DMS153 treated with DMSO at 0.1 percent for 48 hours (cell line): ENCODE measurements around the gene PLXNB3.
A peak's percentile ranks its signal among the peaks of the same experiment; 100 is the strongest.
"Not testable (repeated sequence)": the region's sequence is repeated elsewhere in the genome, so short reads cannot be mapped to it uniquely, and the experiment has no call there.

Source experiments
- DNase-seq: peaks from one replicate; lab custom pipeline; 2025; ENCODE audit not compliant: unreplicated experiment; lab: John Stamatoyannopoulos, UW

PLXNB3 gene

DNA sequence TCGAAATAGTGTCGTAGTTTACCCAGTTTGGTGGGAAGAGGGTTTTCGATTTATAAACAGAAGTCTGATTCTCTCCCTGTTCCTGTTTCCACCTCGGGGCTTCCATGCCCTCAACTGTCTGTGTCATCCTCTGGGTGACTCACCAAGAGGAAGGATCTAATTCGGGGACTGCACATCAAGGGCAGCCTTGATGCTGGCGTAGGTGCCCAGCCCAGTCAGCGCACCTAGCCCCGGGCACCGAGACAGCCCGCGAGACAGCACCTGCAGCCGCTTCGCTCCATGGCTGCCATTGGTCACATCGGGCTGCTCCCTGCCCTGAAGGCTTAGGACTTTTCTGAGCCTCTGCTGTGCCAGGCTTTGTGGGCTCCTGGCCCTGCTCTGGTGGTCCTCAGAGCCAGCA lies 31.6 kb upstream of the PLXNB3 start:
- DNase-seq = no peak

DNA sequence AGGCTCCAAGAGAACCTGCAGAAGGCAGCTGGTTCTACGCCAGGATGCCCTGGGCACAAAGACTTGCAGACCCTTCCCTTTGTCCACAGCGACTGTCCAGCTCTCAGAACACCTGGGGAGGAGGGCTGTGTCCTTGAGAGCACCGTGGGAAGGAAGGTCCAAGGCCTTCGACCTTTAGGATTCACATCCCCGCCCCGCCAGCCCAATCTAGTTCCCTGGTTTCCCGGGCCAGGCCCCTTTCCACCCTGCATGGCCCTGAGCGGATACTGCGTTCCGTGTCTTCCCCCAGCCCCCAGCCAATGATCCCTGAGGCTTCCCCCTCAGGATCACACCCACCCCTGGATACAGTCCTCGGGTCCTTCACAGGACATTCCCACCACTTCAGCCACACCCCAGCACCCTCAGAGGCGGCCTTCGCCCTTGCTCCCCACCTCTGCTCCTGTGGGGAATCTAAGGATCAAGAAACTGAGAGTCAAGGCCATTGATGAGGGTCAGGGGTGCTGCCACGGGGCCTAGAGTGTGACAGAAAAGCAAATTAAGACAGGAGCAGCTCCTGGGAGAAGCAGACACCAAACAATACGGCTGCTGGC lies 30.3 kb upstream of the PLXNB3 start:
- DNase-seq = no peak

DNA sequence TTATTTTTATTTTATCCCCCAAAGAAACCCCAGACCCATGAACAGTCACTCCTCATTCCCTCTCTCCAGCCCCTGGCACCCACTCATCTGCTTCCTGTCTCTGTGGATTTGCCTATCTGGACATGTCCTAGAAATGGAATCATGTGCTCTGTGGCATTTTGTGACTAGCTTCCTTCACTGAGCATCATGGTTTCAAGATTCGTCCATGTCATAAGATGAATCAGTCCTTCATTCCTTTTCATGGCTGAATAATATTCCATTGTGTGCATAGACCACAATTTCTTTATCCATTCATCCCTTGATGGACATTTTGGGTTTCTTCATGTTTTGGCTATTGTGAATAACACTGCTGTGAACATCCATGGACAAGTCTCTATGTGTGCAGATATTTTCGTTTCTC lies 29.2 kb upstream of the PLXNB3 start:
- no peak for DNase-seq

DNA sequence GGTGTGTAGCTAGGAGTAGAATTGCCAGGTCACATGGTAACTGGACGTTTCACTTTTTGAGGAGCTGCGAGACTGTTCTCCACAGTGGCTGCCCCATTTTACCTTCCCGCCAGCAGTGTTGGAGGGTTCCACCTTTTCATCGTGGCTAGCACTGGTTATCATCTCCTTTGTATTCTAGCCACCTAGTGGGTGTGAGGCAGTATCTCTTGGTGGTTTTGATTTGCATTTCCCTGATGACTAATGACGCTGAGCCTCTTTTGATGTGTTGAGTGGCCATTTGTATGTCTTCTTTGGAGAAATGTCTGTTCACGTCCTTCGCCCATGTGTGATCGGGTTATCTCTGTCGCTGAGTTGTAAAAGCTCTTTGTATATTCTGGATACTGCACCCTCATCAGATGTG lies 28.8 kb upstream of the PLXNB3 start:
- DNase-seq = no peak

DNA sequence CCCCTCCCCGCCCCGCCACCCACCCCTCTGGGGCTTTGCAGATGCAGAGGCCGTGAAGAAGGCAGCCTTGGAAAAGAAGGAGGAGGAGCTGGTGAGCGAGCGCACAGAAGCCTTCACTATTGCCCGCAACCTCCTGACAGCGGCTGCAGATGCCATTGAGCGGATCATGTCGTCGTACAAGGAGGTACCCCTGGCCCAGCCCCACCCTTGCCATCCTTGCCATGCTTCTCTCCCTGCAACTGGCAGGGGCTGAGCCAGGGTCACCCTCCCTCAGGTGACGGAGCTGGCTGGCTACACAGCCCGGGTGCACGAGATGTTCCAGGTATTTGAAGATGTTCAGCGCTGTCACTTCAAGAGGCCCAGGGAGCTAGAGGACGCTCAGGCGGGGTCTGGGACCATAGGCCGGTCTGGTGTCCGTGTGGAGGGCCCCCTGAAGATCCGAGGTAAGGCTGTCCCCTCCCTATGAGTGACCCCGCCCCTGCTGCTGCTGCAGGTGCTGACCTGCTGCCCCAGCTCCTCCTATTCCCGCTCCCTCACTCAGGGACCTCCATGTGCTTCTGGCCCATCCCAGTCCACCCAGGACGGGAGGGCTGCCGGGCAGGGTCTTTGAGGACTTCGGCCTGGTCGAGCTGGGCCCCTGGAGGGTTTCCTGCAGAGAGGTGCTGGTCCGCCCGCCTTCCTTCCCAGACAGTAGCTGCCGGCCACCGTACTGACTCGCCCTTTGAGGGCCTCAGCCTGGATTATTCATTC lies 27.8 kb upstream of the PLXNB3 start:
- DNase-seq = no peak

DNA sequence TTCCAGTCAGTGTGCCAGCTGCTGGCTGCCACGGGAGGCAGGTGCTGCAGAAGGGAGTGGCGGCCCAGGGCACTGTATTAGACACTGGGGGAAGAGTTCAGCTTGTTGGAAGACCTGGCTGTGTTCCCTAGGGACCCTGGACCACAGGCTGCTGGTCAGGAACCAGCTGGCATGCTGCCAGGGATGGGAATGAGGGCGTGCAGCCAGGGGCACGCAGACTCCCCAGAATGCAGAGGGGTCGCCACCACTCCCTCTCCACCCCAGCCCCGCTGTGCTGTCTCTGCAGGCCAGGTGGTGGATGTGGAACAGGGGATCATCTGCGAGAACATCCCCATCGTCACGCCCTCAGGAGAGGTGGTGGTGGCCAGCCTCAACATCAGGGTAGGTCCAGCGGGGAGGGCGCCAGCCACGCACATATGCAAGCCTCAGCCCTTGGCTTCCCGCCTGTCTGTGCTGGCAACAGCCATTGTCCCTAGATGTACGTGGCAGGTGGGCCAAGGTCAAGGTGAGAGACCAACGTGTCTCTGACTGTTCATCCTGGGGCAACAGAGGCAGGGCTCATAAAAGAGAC lies 27.1 kb upstream of the PLXNB3 start:
- DNase-seq = no peak

DNA sequence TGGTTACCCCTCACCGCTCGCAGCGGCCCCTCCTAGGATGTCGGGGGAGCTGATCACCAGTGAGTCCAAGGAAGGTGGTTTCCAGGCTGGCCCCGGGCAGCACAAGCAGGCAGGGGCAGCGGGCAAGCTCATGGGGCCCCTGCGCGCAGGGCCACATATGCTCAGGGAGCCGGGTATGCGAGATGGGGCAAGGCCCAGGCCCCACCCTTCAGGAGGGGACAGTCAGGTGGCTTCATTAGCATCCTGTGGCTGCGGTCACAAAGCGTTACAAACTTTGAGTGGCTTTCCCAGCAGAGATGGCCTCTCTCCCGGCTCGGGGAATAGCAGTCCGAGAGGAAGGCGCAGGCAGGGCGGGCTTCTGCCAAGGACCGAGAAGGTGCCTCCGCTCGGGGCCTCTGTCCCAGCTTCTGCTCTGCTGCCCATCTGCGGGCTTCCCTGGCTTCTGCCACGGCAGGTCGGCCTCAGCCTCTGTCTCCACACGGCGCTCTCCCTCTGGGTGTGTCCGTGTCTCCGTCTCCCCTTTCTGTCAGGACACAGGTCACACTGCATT lies 25.9 kb upstream of the PLXNB3 start:
- no peak for DNase-seq

DNA sequence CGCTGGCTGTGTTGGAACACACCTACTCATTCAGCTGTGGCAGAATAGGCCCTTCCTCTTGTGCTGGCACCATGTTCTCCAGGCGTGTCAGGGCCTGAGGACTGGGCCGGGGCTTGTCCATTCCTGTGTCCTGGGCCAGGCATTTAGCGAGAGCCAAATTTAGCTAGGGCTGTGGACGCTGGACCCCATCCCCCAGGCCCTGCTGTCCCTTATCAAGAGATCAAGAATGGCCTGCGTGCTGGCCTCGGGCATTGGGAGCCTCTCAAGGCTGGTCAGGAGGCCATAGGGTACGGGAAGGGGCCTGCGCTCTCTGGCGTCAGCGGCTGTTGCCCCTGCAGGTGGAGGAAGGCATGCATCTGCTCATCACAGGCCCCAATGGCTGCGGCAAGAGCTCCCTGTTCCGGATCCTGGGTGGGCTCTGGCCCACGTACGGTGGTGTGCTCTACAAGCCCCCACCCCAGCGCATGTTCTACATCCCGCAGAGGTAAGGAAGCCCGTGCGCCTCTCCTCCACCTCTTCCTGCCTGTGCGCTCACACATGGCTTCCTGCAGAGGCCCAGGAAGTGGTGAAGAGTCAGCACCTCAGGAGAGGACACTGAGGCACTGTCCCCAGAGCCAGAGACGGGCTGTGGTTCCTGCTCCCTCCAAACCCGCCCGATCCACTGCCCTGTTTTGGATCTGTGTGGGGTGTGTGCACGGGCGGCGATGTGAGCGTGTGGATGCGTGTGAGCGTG lies 24.1 kb upstream of the PLXNB3 start:
- DNase-seq = no peak

DNA sequence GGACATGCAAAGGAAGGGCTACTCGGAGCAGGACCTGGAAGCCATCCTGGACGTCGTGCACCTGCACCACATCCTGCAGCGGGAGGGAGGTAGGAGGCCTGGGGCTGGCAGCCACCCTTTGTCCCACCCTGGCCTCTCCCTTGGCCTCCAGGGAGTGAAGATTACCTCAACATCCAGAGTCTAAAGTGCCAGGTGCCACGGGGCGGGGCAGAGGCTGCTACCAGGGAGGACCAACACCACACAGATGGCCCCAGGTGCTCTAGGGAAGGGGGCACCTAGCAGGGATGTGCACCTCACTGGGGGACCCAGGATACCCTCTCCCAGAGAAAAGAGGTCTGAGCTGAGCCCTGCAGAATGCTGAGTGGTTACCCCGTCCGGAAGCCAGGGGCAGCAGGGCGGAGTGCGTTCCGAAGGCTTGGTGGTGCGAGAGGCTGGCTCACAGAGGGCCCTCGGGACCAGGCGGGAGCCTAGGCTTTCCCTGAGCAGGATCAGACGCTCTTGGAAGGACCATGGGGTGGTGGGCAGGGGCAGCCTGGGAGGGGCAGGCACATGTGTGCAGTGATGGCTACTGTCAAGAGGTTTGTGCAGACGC lies 23.3 kb upstream of the PLXNB3 start:
- DNase-seq = no peak

DNA sequence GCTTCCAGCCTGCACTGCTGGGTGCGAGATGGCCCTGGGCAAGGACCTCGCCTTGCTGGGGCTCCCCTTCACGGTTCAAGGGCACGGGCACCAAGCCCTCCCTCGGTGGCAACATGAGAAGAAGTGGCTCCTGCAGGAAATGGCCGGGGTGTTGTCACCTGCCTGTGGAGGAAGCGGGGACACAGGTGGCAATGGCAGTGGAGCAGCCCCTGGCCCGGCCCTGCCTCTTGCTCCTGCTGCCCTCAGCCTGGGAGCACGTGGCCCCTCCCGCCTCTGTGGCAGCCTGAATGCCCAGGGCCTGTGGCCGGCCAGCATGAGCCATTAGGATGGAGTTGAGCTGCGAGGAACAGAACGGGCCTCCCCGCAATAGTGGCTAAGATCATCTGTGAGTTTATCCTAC lies 22.6 kb upstream of the PLXNB3 start:
- no peak for DNase-seq

DNA sequence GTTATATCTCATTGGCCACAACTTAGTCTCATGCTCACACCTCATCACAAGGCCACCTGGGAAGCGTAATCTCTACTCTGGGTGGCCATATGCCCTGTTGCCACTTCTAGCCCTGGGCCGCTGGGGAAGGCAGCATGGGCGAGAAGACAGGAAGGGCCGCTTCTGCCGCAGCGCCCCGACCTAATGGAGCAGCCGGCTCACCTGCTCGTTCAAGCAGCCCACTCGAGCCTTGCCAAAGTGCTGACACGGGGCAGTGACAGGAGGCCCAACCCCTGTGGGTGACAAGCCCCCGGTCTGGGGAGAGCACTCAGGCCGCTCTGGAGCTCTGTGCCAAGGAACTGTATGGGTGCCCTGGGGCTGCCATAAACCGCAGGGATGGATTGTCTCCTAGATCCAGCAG lies 21.9 kb upstream of the PLXNB3 start:
- not testable (repeated sequence) for DNase-seq

DNA sequence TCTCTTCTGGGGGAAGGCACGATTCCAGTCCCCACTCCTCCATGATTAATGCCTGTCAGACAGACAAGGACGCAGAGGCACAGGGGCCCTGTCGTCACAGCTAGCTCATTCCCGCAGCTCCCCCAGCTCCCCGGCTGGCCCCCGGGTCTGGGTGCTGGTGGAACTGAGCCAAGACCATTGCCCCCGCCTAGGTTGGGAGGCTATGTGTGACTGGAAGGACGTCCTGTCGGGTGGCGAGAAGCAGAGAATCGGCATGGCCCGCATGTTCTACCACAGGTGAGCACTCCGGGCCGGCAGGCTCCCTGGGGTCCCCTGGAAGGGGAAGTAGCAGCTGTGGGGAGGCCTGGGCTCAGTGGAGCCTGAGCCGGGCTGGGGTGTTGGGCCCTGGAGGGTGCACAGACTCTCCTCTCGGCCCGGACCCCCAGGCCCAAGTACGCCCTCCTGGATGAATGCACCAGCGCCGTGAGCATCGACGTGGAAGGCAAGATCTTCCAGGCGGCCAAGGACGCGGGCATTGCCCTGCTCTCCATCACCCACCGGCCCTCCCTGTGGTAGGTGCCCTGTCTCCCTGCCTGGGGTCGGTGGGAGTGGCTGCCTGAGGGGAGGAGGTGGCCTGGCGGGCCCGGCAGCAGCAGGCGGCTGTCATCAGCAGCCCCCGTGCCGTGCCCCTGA lies 21.1 kb upstream of the PLXNB3 start:
- DNase-seq = not testable (repeated sequence)

DNA sequence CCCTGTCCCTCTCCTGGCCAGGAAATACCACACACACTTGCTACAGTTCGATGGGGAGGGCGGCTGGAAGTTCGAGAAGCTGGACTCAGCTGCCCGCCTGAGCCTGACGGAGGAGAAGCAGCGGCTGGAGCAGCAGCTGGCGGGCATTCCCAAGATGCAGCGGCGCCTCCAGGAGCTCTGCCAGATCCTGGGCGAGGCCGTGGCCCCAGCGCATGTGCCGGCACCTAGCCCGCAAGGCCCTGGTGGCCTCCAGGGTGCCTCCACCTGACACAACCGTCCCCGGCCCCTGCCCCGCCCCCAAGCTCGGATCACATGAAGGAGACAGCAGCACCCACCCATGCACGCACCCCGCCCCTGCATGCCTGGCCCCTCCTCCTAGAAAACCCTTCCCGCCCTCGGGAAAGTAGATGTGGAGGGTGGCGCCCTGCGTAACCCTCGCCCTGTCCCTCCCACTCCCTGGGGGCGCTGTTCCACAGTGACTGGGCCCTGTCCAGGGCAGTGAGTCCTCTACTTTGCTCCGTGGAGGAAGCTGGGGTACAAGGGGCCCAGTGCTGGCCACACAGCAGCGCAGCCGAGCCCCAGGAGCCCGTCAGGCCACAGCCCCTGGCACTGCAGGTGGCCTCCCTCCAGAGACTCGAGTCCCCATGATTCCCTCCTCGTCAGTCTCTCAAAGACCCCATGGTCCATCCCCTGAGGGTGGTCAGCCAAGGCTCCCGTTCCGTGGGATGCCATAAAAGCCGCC lies 20.4 kb upstream of the PLXNB3 start:
- peak; percentile 67 for DNase-seq

DNA sequence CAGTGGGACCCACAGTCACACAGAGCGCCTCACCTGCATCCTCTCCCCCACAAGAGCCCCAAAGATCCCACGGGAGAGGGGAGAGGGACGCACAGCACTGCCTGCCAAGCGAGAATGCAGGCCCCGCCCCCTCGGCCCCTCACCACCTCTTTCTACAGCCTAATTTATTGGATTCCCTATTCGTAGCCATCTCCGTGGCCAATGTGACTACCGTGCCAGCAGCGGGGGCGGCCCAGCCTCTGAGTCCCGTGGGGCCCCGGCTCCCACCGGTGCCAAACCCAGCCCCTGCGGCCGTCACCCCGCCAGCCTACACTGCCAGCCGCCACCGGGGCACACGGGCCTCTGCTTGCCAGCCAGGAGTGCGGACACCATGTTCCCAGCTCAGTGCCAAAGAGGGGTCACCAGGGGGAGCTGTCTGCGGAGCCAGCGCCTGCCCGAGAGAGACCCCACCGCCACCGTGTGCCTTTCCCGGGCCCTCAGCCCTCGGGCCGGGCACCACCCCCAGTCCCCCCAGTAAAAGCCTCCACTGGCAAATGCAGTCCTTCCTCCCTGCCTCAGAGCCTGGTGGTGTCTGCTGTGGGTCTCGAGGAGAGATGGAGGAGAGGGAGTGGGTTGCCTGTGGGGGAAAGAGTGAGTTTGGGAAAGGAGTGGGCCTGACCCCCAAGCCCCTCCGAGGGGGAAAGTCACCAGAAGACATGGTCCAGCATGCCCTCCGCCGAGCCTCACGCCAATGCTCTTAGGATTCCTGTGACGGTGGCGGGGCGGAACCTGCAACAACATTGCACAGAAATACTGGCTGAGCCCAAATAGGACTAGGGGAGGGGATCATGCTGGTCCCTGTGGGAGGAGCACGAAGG lies 19.6 kb upstream of the PLXNB3 start:
- peak; percentile 20 for DNase-seq

DNA sequence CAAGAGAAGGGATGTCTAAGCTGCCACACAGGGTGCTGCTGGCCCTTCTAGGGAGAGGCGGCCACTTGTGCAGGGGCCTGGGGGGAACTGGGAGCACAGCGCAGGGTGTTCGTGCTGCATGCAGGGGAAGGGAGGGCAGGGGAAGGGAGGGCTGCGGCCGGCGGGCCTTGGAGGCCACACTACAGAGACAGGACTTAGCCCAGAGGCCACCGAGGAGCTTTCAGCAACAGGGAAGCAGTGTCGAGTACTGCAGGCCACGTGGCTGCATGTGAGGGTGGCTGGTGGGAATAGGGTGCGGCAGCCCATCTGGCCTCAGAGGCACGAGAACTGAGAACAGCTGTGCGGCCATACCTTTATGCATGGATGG lies 19.0 kb upstream of the PLXNB3 start:
- not testable (repeated sequence) for DNase-seq

DNA sequence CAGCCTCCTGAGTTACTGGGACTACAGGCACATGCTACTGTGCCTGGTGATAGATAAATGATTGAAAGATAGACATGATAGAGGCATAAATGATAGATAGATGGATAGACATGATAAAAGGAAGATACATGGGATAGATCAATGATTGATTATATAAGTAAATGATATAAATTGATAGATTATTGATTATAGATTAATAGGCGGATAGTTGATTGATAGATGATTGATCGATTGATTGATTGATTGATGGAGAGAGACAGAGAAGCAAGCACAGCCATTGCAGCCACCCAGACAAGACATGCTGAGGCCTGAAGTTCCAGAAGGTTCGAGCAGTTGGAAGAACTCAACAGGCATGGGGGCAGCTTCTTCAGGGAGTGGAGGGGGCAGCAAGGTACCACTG lies 17.7 kb upstream of the PLXNB3 start:
- DNase-seq = no peak

DNA sequence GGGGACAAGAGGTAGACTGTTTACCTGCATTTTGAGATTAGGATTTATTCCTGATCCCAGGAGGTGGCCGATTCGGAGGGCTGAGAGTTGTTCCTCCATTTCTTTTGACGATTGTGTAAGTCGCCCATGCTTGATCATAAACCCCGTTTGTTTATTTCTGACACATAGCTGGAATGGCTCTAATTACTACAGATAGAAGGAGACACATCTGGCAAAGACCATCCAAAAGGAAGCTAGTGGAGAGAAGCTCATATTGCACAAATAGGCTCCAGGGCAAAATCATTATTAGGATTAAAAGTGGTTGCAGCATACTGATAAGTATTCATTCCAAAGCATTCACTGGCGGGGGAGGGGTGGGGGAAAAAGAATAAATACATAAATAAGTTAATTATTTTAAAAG lies 17.1 kb upstream of the PLXNB3 start:
- not testable (repeated sequence) for DNase-seq

DNA sequence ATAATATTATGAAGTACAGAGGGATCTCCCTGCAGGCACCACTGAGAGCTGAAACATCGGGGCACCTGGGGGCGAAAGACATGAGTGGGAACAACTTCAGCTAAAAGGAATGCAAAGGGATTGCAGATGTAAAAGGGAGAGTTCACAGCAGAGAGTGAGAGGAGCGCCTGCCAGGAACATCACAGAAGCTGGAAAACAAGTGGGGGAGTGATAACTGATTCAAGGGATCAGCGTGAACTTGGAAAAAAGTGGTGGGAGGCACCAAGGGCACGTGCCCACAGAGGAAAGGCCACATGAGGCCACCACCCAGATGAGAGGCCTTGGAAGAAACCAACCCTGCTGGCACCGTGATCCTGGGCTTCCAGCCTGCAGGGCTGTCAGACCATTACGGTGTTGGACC lies 15.0 kb upstream of the PLXNB3 start:
- DNase-seq = not testable (repeated sequence)

DNA sequence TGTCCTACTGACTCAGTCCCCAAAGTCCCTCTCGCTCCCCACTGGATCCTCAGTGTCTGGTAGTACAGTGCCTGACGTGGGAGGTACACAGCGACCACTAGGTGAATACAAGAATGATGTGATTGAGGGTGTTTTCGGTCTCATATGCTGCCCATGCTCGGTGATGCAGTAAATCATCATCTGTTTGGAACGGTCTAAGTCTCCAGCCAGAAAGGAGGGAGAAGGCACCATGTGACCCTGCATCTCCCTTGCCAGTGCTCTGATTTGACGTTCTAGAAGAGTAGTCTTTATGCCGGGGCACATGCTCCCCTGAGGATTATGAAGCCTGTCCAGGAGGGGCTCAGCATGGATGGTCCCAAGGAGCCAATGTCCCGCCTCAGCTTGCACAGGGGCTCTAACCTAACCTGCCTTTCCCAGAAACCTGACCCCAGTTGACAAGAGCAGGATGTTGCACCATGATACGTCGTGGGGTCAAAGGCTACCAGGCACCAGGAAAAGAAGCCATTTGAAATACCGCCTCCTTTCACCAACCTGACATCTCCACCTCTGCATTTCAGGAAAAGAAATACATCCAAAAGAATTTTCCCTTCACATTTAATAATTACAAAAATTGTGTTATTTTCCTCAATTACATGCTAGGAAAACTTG lies 13.8 kb upstream of the PLXNB3 start:
- no peak for DNase-seq
